ENCODE measurements around the gene JUND. TPM values are rescaled to one million over a fixed set of nuclear protein-coding genes. Genes with fewer than 3 reads are reported as not detected.

Gene JUND
- total RNA-seq, 1 experiment from 2014 or later, result 221 TPM

DNA sequence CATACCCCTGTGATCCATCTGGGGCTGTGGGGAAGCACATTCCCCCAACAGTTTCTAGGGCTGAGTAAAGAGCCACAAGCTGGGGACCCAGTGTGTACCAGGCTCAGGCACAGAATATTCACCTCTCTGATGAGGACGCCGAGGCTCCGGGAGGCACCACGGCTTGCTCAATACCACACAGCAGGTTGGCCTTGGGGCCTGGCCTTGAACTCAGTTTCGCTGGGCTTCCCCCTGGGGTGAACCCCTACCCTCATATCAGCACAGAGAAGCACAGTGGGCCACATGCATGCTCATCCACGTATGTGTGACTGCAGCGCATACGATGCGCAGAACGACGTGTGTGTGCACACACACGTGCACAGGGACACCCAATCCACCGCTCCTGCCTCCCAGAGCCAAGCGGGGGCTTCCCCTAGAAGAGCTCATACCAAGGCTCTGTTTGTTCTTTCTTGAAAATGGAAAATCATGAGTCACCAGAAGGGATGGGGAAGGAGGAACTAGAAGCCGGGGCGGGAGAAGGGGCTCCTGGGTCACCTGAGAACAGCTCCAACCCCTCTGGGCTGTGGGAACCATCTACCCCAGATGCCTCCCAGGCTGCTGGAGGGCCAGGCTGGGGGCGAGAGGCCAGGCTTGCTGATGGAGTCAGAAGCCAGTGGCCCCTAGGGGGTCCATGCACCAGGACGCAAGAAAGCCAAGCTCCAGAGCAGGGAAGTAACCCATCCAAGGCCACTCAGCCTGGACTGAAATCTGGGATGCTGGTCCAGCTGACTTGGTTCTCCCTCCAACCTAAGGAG is 50.3 kb downstream of the JUND start:
- no peak for DNase-seq (ENCODE audit: low read depth, low spot score)
- Histone ChIP-seq H3K27me3 (ENCODE audit: insufficient read depth, low read length) (peaks cover 5% of the 10 kb centered on the region; the same call in 1 of the 2 replicates), H3K79me2 (ENCODE audit: insufficient read depth, low read length) (no peaks in the 10 kb centered on the region), H3K27ac (ENCODE audit: low read depth, low read length) (no peak overlapping the region), H3K4me1 (ENCODE audit: control insufficient read depth in 1 of 2, insufficient read depth in 2 of 2, low read length in 2 of 2) (peaks cover 2 to 16% of the 10 kb centered on the region in 2 experiments; a peak in 2 of 4 replicates), H3K9me3 (ENCODE audit: control insufficient read depth in 1 of 2, insufficient read depth in 1 of 2, low read depth in 1 of 2, low read length in 2 of 2) (no peaks in the 10 kb centered on the region), H3K4me3 (replicated peaks in 1 of 2; ENCODE audit: low read depth in 1 of 2, low read length in 2 of 2) (no peak overlapping the region), H3K9me2 (ENCODE audit: insufficient read depth) (no peaks in the 10 kb centered on the region), H3K9ac (ENCODE audit: low read length) (no peak overlapping the region), H3K4me2 (ENCODE audit: low read length) (peak overlapping the region; percentile 27; the same call in 1 of the 2 replicates), H2AFZ (ENCODE audit: low read depth, low read length, poor library complexity, severe bottlenecking) (no peak overlapping the region), H4K20me1 (ENCODE audit: insufficient read depth) (no peaks in the 10 kb centered on the region), H3K36me3 (ENCODE audit: control insufficient read depth in 1 of 2, insufficient read depth in 2 of 2, low read length in 2 of 2) (no peaks in the 10 kb centered on the region)
- ChIA-PET RAD21 (ENCODE audit: low non-redundant PET in 1 of 2, low total read pairs in 2 of 2, uncharacterized antibody in 2 of 2, unreplicated experiment in 2 of 2) (no interaction called here), POLR2A (interaction anchor here (0.6 to 0.9 kb wide), 2 partner anchors 10 to 20 kb away, joined by 4 to 5 read pairs; no protein-coding TSS in a partner anchor), CTCF (interaction anchor here (1.0 to 2.0 kb wide), 2 partner anchors 21 to 22 kb away, joined by 3 to 5 read pairs; no protein-coding TSS in a partner anchor)
- BruUV-seq (replicated peaks), result no TSS peak
- intact Hi-C loops (cut with micrococcal nuclease), result no loop called here
- TF ChIP-seq JUND (IDR thresholded peaks at IDR 0.05) (no peak), CBX3 (IDR thresholded peaks at IDR 0.05; ENCODE audit: low read depth) (no peak), SRF (IDR thresholded peaks at IDR 0.05; ENCODE audit: low read depth) (no peak), EZH2 (IDR thresholded peaks at IDR 0.05) (no peak), SIN3A (IDR thresholded peaks at IDR 0.05; ENCODE audit: low read depth) (no peak), RAD21 (IDR thresholded peaks at IDR 0.05; ENCODE audit: low read depth) (no peak), POLR2AphosphoS5 (IDR thresholded peaks at IDR 0.05; ENCODE audit: low read depth, low read length) (no peak), FOSL1 (IDR thresholded peaks at IDR 0.05; ENCODE audit: low read depth) (no peak), YY1 (IDR thresholded peaks at IDR 0.05; ENCODE audit: extremely low read depth, insufficient replicate concordance, low read depth, low read length) (no peak), POLR2A (IDR thresholded peaks at IDR 0.05; ENCODE audit: borderline replicate concordance, extremely low read depth, insufficient read depth, insufficient read length) (no peak)
- TF ChIP-seq, protein P1, sequence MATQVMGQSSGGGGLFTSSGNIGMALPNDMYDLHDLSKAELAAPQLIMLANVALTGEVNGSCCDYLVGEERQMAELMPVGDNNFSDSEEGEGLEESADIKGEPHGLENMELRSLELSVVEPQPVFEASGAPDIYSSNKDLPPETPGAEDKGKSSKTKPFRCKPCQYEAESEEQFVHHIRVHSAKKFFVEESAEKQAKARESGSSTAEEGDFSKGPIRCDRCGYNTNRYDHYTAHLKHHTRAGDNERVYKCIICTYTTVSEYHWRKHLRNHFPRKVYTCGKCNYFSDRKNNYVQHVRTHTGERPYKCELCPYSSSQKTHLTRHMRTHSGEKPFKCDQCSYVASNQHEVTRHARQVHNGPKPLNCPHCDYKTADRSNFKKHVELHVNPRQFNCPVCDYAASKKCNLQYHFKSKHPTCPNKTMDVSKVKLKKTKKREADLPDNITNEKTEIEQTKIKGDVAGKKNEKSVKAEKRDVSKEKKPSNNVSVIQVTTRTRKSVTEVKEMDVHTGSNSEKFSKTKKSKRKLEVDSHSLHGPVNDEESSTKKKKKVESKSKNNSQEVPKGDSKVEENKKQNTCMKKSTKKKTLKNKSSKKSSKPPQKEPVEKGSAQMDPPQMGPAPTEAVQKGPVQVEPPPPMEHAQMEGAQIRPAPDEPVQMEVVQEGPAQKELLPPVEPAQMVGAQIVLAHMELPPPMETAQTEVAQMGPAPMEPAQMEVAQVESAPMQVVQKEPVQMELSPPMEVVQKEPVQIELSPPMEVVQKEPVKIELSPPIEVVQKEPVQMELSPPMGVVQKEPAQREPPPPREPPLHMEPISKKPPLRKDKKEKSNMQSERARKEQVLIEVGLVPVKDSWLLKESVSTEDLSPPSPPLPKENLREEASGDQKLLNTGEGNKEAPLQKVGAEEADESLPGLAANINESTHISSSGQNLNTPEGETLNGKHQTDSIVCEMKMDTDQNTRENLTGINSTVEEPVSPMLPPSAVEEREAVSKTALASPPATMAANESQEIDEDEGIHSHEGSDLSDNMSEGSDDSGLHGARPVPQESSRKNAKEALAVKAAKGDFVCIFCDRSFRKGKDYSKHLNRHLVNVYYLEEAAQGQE (IDR thresholded peaks at IDR 0.05; ENCODE audit: low read depth), result no peak
- TF ChIP-seq, protein P2, sequence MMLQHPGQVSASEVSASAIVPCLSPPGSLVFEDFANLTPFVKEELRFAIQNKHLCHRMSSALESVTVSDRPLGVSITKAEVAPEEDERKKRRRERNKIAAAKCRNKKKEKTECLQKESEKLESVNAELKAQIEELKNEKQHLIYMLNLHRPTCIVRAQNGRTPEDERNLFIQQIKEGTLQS (IDR thresholded peaks at IDR 0.05), result no peak
- TF ChIP-seq, protein P3, sequence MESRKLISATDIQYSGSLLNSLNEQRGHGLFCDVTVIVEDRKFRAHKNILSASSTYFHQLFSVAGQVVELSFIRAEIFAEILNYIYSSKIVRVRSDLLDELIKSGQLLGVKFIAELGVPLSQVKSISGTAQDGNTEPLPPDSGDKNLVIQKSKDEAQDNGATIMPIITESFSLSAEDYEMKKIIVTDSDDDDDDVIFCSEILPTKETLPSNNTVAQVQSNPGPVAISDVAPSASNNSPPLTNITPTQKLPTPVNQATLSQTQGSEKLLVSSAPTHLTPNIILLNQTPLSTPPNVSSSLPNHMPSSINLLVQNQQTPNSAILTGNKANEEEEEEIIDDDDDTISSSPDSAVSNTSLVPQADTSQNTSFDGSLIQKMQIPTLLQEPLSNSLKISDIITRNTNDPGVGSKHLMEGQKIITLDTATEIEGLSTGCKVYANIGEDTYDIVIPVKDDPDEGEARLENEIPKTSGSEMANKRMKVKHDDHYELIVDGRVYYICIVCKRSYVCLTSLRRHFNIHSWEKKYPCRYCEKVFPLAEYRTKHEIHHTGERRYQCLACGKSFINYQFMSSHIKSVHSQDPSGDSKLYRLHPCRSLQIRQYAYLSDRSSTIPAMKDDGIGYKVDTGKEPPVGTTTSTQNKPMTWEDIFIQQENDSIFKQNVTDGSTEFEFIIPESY (IDR thresholded peaks at IDR 0.05; ENCODE audit: extremely low read depth, insufficient replicate concordance, low read length), result no peak
- TF ChIP-seq, protein P4, sequence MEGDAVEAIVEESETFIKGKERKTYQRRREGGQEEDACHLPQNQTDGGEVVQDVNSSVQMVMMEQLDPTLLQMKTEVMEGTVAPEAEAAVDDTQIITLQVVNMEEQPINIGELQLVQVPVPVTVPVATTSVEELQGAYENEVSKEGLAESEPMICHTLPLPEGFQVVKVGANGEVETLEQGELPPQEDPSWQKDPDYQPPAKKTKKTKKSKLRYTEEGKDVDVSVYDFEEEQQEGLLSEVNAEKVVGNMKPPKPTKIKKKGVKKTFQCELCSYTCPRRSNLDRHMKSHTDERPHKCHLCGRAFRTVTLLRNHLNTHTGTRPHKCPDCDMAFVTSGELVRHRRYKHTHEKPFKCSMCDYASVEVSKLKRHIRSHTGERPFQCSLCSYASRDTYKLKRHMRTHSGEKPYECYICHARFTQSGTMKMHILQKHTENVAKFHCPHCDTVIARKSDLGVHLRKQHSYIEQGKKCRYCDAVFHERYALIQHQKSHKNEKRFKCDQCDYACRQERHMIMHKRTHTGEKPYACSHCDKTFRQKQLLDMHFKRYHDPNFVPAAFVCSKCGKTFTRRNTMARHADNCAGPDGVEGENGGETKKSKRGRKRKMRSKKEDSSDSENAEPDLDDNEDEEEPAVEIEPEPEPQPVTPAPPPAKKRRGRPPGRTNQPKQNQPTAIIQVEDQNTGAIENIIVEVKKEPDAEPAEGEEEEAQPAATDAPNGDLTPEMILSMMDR (IDR thresholded peaks at IDR 0.05 in 2 of 3, conservative IDR thresholded peaks at IDR 0.05 in 1 of 3; ENCODE audit: borderline replicate concordance in 1 of 3, insufficient read depth in 1 of 3, low read depth in 2 of 3, low read length in 2 of 3), result no peak
- no peak for ATAC-seq

All from HCT116 (cell line).